ENCODE measurements around the gene APOO.

DNA sequence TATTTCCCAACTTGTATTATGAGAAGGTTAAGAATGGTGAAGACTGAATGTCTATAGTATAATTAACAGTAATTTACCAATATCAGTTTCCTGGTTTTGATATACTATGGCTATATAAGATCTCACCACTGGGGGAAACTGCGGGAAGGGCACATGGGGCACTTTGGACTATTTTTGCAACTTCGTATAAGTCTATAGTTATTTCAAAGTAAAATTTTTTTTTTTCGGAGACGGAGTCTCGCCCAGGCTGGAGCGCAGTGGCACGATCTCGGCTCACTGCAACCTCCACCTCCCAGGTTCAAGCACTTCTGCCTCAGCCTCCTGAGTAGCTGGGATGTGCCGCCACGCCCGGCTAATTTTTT, 46.2 kb upstream of the APOO start:
- TF ChIP-seq, protein P1, sequence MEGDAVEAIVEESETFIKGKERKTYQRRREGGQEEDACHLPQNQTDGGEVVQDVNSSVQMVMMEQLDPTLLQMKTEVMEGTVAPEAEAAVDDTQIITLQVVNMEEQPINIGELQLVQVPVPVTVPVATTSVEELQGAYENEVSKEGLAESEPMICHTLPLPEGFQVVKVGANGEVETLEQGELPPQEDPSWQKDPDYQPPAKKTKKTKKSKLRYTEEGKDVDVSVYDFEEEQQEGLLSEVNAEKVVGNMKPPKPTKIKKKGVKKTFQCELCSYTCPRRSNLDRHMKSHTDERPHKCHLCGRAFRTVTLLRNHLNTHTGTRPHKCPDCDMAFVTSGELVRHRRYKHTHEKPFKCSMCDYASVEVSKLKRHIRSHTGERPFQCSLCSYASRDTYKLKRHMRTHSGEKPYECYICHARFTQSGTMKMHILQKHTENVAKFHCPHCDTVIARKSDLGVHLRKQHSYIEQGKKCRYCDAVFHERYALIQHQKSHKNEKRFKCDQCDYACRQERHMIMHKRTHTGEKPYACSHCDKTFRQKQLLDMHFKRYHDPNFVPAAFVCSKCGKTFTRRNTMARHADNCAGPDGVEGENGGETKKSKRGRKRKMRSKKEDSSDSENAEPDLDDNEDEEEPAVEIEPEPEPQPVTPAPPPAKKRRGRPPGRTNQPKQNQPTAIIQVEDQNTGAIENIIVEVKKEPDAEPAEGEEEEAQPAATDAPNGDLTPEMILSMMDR (conservative IDR thresholded peaks at IDR 0.05) = no peak; the same call in 1 of the 2 replicates
- TF ChIP-seq ZFX (IDR thresholded peaks at IDR 0.05) = no peak
